Smooth muscle cell (in vitro differentiated cells): ENCODE data around the gene BCL7C. TPM values are rescaled to one million over a fixed set of nuclear protein-coding genes. Genes with fewer than 3 reads are reported as not detected.
"Not testable (repeated sequence)": the region's sequence is repeated elsewhere in the genome, so short reads cannot be mapped to it uniquely, and the experiment has no call there.

Experiments
- DNase-seq: peaks from one replicate; lab custom pipeline; 2025; ENCODE audit not compliant: unreplicated experiment; lab: John Stamatoyannopoulos, UW
- H2AFZ ChIP-seq: fragments of 200-600 bp; sonication (generic); 2 replicates; pipeline ENCODE4 v1.6.0; 2016; ENCODE audit warnings: antibody characterized with exemption, low read depth, mild to moderate bottlenecking
- H3F3A ChIP-seq: fragments of 200-600 bp; sonication (generic); 2 replicates; pipeline ENCODE4 v1.6.0; 2017; ENCODE audit warnings: antibody characterized with exemption, low read depth
- H3K27ac ChIP-seq: fragments of 200-600 bp; sonication (generic); 2 replicates; pipeline ENCODE4 v1.5.1; 2016; ENCODE audit warnings: low read depth, mild to moderate bottlenecking
- H3K27me3 ChIP-seq: fragments of 200-600 bp; sonication (generic); 2 replicates; pipeline ENCODE4 v1.6.1; 2016; ENCODE audit warnings: low read depth, mild to moderate bottlenecking
- H3K36me3 ChIP-seq: fragments of 200-600 bp; sonication (generic); 2 replicates; pipeline ENCODE4 v1.5.1; 2016; ENCODE audit warnings: low read depth
- H3K4me1 ChIP-seq: fragments of 200-600 bp; sonication (generic); 2 replicates; pipeline ENCODE4 v1.5.1; 2016; ENCODE audit warnings: low read depth
- H3K4me2 ChIP-seq: fragments of 200-600 bp; sonication (generic); 2 replicates; pipeline ENCODE4 v1.6.0; 2016; ENCODE audit warnings: mild to moderate bottlenecking
- H3K4me3 ChIP-seq: fragments of 200-600 bp; sonication (generic); 2 replicates; pipeline ENCODE4 v1.5.1; 2016; ENCODE audit warnings: mild to moderate bottlenecking
- H3K79me2 ChIP-seq: fragments of 200-600 bp; sonication (generic); 2 replicates; pipeline ENCODE4 v1.6.0; 2016; ENCODE audit warnings: low read depth, mild to moderate bottlenecking
- H3K9ac ChIP-seq: fragments of 200-600 bp; sonication (generic); 2 replicates; pipeline ENCODE4 v1.6.0; 2016; ENCODE audit warnings: low read depth
- H3K9me3 ChIP-seq: fragments of 200-600 bp; sonication (generic); replicated peaks from 2 replicates; pipeline ENCODE4 v1.5.1; 2016; ENCODE audit warnings: low read depth
- H4K20me1 ChIP-seq: fragments of 200-600 bp; sonication (generic); 2 replicates; pipeline ENCODE4 v1.6.0; 2016; ENCODE audit warnings: low read depth
- whole genome bisulfite sequencing: methylation state at CpG from one replicate; pipeline ENCODE4 v1.1.7; 2016; ENCODE audit warnings: low lambda C conversion rate; 5-methylcytosine and 5-hydroxymethylcytosine counted together
- polyA plus RNA-seq: library from polyadenylated mRNA; unstranded; fragments of >200 nt; fragmentation: Nextera tagmentation; extraction: Ambion mirVana; gene quantifications from 2 replicates; pipeline ENCODE4 v1.2.1, GENCODE V29; 2016
- total RNA-seq: library from RNA; depleted of rRNA; stranded (reverse); fragments of >200 nt; gene quantifications from 2 replicates; pipeline ENCODE4 v1.2.3, GENCODE V29; 2014
- TF ChIP-seq, protein P1 (sequence below): fragments of 200-600 bp; sonication (generic); IDR thresholded peaks from 2 replicates; pipeline ENCODE4 v1.5.1; 2017; ENCODE audit warnings: borderline replicate concordance, mild to moderate bottlenecking, antibody characterized with exemption; ENCODE audit not compliant: insufficient read depth, poor library complexity, severe bottlenecking

The BCL7C gene
- 27.8 and 34.2 TPM in 2 replicates for total RNA-seq
- 68.1 and 76.1 TPM in 2 replicates for polyA plus RNA-seq

DNA sequence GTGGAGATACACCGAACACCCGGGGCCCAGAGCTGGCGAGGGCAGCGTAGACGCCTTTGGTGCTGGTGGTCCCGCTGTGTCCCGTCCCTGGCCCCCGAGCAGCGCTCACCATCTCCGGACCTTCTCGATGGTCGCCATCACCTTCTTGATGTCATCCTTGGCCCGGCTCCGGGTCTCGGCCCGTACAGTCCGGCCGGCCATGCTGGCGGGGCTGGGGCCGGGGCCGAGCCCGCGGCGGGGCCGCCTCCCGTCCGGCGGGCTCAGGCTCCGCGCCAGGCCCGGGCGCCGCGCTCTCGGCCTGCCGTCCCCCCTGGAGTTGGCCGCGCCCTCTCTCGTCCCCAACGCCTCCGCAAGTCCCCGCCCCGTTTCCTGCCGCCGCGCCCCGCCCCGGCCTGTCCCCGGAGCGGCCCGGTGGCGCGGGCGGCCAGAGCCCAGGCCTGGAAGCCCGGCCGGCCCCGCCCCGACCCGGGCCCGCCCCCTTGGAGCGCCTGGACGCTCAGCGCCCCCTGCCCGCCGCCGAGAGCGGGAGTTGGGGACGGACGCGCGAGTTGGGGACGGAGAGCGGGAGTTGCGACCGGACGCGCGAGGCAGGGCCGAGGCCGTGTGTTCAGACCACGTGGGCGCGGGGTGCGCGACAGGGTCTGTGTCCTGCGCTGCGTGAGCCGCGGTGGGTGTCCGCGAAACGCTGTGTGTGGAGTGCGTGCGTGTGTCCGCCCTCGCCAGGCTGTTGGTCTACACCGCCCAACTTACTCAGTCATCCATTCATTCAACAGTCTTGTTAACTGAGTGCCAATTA, at the start of gene BCL7C:
Gene BCL7C, minus strand, starts transcription at position 334 of the 796 bp plus-strand sequence. Its CDS starts 133 bp downstream, at position 201.
- peak within 1 kb of the TSS; percentile 95 for H3K4me2 ChIP-seq
- 2% methylated on average over 72 of the region's 97 CpGs for WGBS
- H3K36me3 ChIP-seq, result no peaks in the 10 kb centered on the region
- H3K27ac ChIP-seq, result peak within 1 kb of the TSS; percentile 98
- H4K20me1 ChIP-seq, result no peaks in the 10 kb centered on the region
- H3K9ac ChIP-seq, result peak within 1 kb of the TSS; percentile 84
- H3K79me2 ChIP-seq, result peaks cover 25% of the 10 kb centered on the region
- peaks cover 20% of the 10 kb centered on the region for H3K4me1 ChIP-seq
- H3K4me3 ChIP-seq, result peak within 1 kb of the TSS; percentile 86
- peak; percentile 83 for DNase-seq
- no peaks in the 10 kb centered on the region for H3K27me3 ChIP-seq
- H3F3A ChIP-seq, result peaks cover 20% of the 10 kb centered on the region
- TF ChIP-seq, protein P1, sequence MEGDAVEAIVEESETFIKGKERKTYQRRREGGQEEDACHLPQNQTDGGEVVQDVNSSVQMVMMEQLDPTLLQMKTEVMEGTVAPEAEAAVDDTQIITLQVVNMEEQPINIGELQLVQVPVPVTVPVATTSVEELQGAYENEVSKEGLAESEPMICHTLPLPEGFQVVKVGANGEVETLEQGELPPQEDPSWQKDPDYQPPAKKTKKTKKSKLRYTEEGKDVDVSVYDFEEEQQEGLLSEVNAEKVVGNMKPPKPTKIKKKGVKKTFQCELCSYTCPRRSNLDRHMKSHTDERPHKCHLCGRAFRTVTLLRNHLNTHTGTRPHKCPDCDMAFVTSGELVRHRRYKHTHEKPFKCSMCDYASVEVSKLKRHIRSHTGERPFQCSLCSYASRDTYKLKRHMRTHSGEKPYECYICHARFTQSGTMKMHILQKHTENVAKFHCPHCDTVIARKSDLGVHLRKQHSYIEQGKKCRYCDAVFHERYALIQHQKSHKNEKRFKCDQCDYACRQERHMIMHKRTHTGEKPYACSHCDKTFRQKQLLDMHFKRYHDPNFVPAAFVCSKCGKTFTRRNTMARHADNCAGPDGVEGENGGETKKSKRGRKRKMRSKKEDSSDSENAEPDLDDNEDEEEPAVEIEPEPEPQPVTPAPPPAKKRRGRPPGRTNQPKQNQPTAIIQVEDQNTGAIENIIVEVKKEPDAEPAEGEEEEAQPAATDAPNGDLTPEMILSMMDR, result peak; percentile 34
- peak within 1 kb of the TSS; percentile 72 for H2AFZ ChIP-seq
- H3K9me3 ChIP-seq, result no peaks in the 10 kb centered on the region

DNA sequence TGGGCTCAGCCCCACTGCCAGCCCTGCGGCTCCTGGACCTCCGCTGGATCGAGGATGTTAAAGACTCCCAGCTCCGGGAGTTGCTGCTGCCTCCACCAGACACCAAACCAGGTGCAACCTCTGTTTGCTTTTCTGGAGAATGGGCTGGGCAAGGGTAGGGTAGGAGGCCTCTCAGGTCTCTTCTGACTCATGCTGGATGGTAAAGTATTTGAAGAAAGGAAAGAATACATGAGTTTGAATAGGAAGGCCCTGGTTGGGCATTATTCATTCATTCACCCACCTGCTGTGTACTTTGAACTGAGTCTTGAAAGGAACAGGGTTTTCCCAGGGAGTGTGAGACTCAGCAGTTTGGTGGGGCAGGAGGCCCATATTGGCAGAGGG, 48.5 kb upstream of the BCL7C start:
- no peak overlapping the region for H3K27ac ChIP-seq
- TF ChIP-seq, protein P1, result no peak
- no peak overlapping the region for H2AFZ ChIP-seq

GRCh38 chr16:30941600-30942425, 47.9 kb upstream of the BCL7C start:
- Histone ChIP-seq H3K27ac (peak overlapping the region; percentile 80), H3F3A (peaks cover 9% of the 10 kb centered on the region), H3K9me3 (no peaks in the 10 kb centered on the region), H4K20me1 (no peaks in the 10 kb centered on the region), H3K36me3 (no peaks in the 10 kb centered on the region), H2AFZ (no peak overlapping the region), H3K4me1 (no peaks in the 10 kb centered on the region), H3K27me3 (no peaks in the 10 kb centered on the region), H3K79me2 (peaks cover 3% of the 10 kb centered on the region), H3K4me3 (no peak overlapping the region), H3K9ac (no peak overlapping the region), H3K4me2 (no peak overlapping the region)
- WGBS, result 40% methylated on average over 10 of the region's 15 CpGs
- TF ChIP-seq, protein P1, result peak; percentile 84
- no peak for DNase-seq

More for the DNA sequence above, 48.5 kb upstream of the BCL7C start:
- H3K9me3 ChIP-seq, result no peaks in the 10 kb centered on the region
- DNase-seq, result no peak
- H3K4me1 ChIP-seq, result no peaks in the 10 kb centered on the region
- H3K27me3 ChIP-seq, result no peaks in the 10 kb centered on the region
- no peaks in the 10 kb centered on the region for H3K36me3 ChIP-seq
- H3K4me2 ChIP-seq, result no peak overlapping the region
- H3K9ac ChIP-seq, result no peak overlapping the region
- peaks cover 4% of the 10 kb centered on the region for H3F3A ChIP-seq
- peaks cover 3% of the 10 kb centered on the region for H3K79me2 ChIP-seq
- WGBS, result 90% methylated on average over 4 of the region's 4 CpGs
- H4K20me1 ChIP-seq, result no peaks in the 10 kb centered on the region
- no peak overlapping the region for H3K4me3 ChIP-seq

GRCh38 chr16:30939571-30939970, 45.7 kb upstream of the BCL7C start:
- not testable (repeated sequence) for DNase-seq, H3K4me3 ChIP-seq, H3K4me2 ChIP-seq, H2AFZ ChIP-seq, H3K4me1 ChIP-seq, H3K27me3 ChIP-seq, H3K79me2 ChIP-seq, H3K36me3 ChIP-seq, H3K9me3 ChIP-seq, H3F3A ChIP-seq, H4K20me1 ChIP-seq, H3K9ac ChIP-seq
- WGBS, result 70% methylated on average over 8 of the region's 8 CpGs
- H3K27ac ChIP-seq, result peak overlapping the region; percentile 77
